Endodermal cell (in vitro differentiated cells): ENCODE data around the gene CXCR3. TPM values are rescaled to one million over a fixed set of nuclear protein-coding genes. Genes with fewer than 3 reads are reported as not detected.
"Not testable (repeated sequence)": the region's sequence is repeated elsewhere in the genome, so short reads cannot be mapped to it uniquely, and the experiment has no call there.

Experiments
- DNase-seq: peaks from one replicate; pipeline ENCODE4 v3.0.0-alpha.2; 2017
- H3K27ac ChIP-seq: 2 replicates; pipeline ENCODE4 v1.5.1; 2013; ENCODE audit warnings: mild to moderate bottlenecking, low read depth, low read length, moderate library complexity
- H3K27me3 ChIP-seq: 2 replicates; pipeline ENCODE4 v1.6.1; 2013; ENCODE audit warnings: mild to moderate bottlenecking, low read length, moderate library complexity; ENCODE audit not compliant: insufficient read depth, control insufficient read depth, poor library complexity, severe bottlenecking
- H3K36me3 ChIP-seq: 2 replicates; pipeline ENCODE4 v1.7.0; 2013; ENCODE audit warnings: mild to moderate bottlenecking, low read length, moderate library complexity; ENCODE audit not compliant: control insufficient read depth, insufficient read depth
- H3K4me1 ChIP-seq: one replicate; pipeline ENCODE4 v1.7.0; 2013; ENCODE audit warnings: low read length; ENCODE audit not compliant: control insufficient read depth, insufficient read depth
- H3K4me3 ChIP-seq: 2 replicates; pipeline ENCODE4 v1.5.1; 2013; ENCODE audit warnings: mild to moderate bottlenecking, low read length, moderate library complexity
- H3K9ac ChIP-seq: 2 replicates; pipeline ENCODE4 v1.6.1; 2013; ENCODE audit warnings: mild to moderate bottlenecking, low read length, moderate library complexity; ENCODE audit not compliant: poor library complexity, severe bottlenecking; ENCODE audit errors: extremely low read depth
- H3K9me3 ChIP-seq: 2 replicates; pipeline ENCODE4 v1.6.1; 2013; ENCODE audit warnings: mild to moderate bottlenecking, low read length, moderate library complexity; ENCODE audit not compliant: control insufficient read depth
- H3K27ac Mint-ChIP-seq: 2 replicates; pipeline ENCODE4 v1.8.0; 2020; ENCODE audit warnings: mixed read lengths
- H3K27me3 Mint-ChIP-seq: 2 replicates; pipeline ENCODE4 v1.8.0; 2021; ENCODE audit warnings: mild to moderate bottlenecking, mixed read lengths; ENCODE audit not compliant: insufficient read depth
- H3K36me3 Mint-ChIP-seq: 2 replicates; pipeline ENCODE4 v1.8.0; 2020; ENCODE audit warnings: low read depth, mixed read lengths
- H3K4me1 Mint-ChIP-seq: 2 replicates; pipeline ENCODE4 v1.8.0; 2020; ENCODE audit warnings: mixed read lengths
- H3K4me3 Mint-ChIP-seq: 2 replicates; pipeline ENCODE4 v1.8.0; 2020; ENCODE audit warnings: mild to moderate bottlenecking, moderate library complexity, mixed read lengths
- H3K9me3 Mint-ChIP-seq: 2 replicates; pipeline ENCODE4 v1.8.0; 2020; ENCODE audit warnings: mild to moderate bottlenecking, mixed read lengths
- CTCF ChIP-seq: fragments of 200-600 bp; sonication (generic); conservative IDR thresholded peaks from 2 replicates; pipeline ENCODE4 v1.5.0; 2021; ENCODE audit warnings: antibody characterized with exemption, mild to moderate bottlenecking
- WGBS, 2 experiments: methylation state at CpG; one replicate each; pipeline versions ENCODE4 v1.1.5 to v1.1.7; 2013; ENCODE audit warnings: missing lambda C conversion rate in 2 of 2, mixed read lengths in 1 of 2; ENCODE audit not compliant: insufficient coverage in 1 of 2, insufficient read length in 1 of 2; 5-methylcytosine and 5-hydroxymethylcytosine counted together
- total RNA-seq, 2 donors: library from RNA; stranded (reverse); fragmentation: NEBNext Ultra II Directional in 1 of 2; extraction: Animal tissue kit (Norgen Biotek cat#: 25700) in 1 of 2; gene quantifications; 2 replicates in 1 of 2; 3 replicates in 1 of 2; pipeline ENCODE4 v1.2.1, GENCODE V29; 2021

Gene CXCR3
- total RNA-seq, 2 donors from 2014 or later: not detected

- Mint-ChIP-seq H3K27ac (no peak overlapping the region), H3K9me3 (peaks cover 82% of the 10 kb centered on the region), H3K27me3 (no peaks in the 10 kb centered on the region), H3K4me1 (no peaks in the 10 kb centered on the region), H3K4me3 (no peak overlapping the region), H3K36me3 (peaks cover 51% of the 10 kb centered on the region)
- no peaks in the 10 kb centered on the region for H3K9me3 ChIP-seq
- TF ChIP-seq CTCF: no peak
- DNase-seq: no peak
- H3K9ac ChIP-seq: no peak overlapping the region
- peaks cover 27% of the 10 kb centered on the region for H3K36me3 ChIP-seq
- no peaks in the 10 kb centered on the region for H3K4me1 ChIP-seq
- H3K27ac ChIP-seq: no peak overlapping the region
- H3K4me3 ChIP-seq: no peak overlapping the region
- H3K27me3 ChIP-seq: no peaks in the 10 kb centered on the region
- WGBS, 2 experiments: 98 to 100% methylated on average over 2 to 6 of the region's 8 CpGs
These were observed 6.1 kb downstream of the CXCR3 start for GRCh38 chrX:71612256-71612655.

GRCh38 chrX:71611736-71612135 lies 6.6 kb downstream of the CXCR3 start:
- peaks cover 81% of the 10 kb centered on the region for H3K9me3 Mint-ChIP-seq
- not testable (repeated sequence) for H3K9me3 ChIP-seq, H3K4me3 Mint-ChIP-seq, H3K27me3 Mint-ChIP-seq, H3K4me1 Mint-ChIP-seq, H3K27ac ChIP-seq, H3K4me1 ChIP-seq, H3K27me3 ChIP-seq, H3K27ac Mint-ChIP-seq, DNase-seq, H3K4me3 ChIP-seq, H3K9ac ChIP-seq
- 95 to 100% methylated on average over 2 to 9 of the region's 9 CpGs for WGBS, 2 experiments
- peaks cover 31% of the 10 kb centered on the region for H3K36me3 ChIP-seq
- H3K36me3 Mint-ChIP-seq: peaks cover 51% of the 10 kb centered on the region

- H3K27me3 ChIP-seq: no peaks in the 10 kb centered on the region
- no peak overlapping the region for H3K27ac ChIP-seq
- TF ChIP-seq CTCF: no peak
- peaks cover 82% of the 10 kb centered on the region for H3K9me3 Mint-ChIP-seq
- no peaks in the 10 kb centered on the region for H3K27me3 Mint-ChIP-seq
- no peak overlapping the region for H3K4me3 Mint-ChIP-seq
- 94% methylated on average over 2 to 3 of the region's 3 CpGs for WGBS, 2 experiments
- H3K4me1 Mint-ChIP-seq: no peaks in the 10 kb centered on the region
- no peaks in the 10 kb centered on the region for H3K9me3 ChIP-seq
- no peak overlapping the region for H3K9ac ChIP-seq
- H3K36me3 ChIP-seq: peaks cover 39% of the 10 kb centered on the region
- no peaks in the 10 kb centered on the region for H3K4me1 ChIP-seq
- no peak overlapping the region for H3K27ac Mint-ChIP-seq
- H3K4me3 ChIP-seq: no peak overlapping the region
- peaks cover 63% of the 10 kb centered on the region for H3K36me3 Mint-ChIP-seq
- no peak for DNase-seq
These were observed 9.1 kb downstream of the CXCR3 start for GRCh38 chrX:71609095-71609750.

GRCh38 chrX:71607488-71607887 lies 10.8 kb downstream of the CXCR3 start:
- H3K27ac Mint-ChIP-seq: no peak overlapping the region
- H3K9me3 ChIP-seq: no peaks in the 10 kb centered on the region
- H3K36me3 Mint-ChIP-seq: peaks cover 67% of the 10 kb centered on the region

More at GRCh38 chrX:71607488-71607887, 10.8 kb downstream of the CXCR3 start:
- no peak overlapping the region for H3K27ac ChIP-seq
- H3K4me3 ChIP-seq: no peak overlapping the region
- DNase-seq: no peak
- Mint-ChIP-seq H3K4me1 (no peaks in the 10 kb centered on the region), H3K4me3 (no peak overlapping the region), H3K27me3 (no peaks in the 10 kb centered on the region), H3K9me3 (peaks cover 84% of the 10 kb centered on the region)
- no peak for TF ChIP-seq CTCF
- WGBS, 2 experiments: 93 to 97% methylated on average over 2 of the region's 2 CpGs
- H3K36me3 ChIP-seq: peaks cover 41% of the 10 kb centered on the region
- no peak overlapping the region for H3K9ac ChIP-seq
- no peaks in the 10 kb centered on the region for H3K4me1 ChIP-seq
- H3K27me3 ChIP-seq: no peaks in the 10 kb centered on the region
